Psoas muscle (tissue), 8 donors: ENCODE results near the gene PTS. TPM values are rescaled to one million over a fixed set of nuclear protein-coding genes. Genes with fewer than 3 reads are reported as not detected.
A peak's percentile ranks its signal among the peaks of the same experiment; 100 is the strongest.

Experiments
- ATAC-seq, 4 donors: fragments of 200-7000 bp; cut with Tn5 transposase; one replicate each; pipeline ENCODE4 v1.9.1; 2020; ENCODE audit warnings: moderate library complexity in 3 of 4, mild to moderate bottlenecking in 2 of 4
- DNase-seq, 2 donors: peaks; one replicate each; pipeline ENCODE4 v3.0.0-alpha.2; 2020
- H3K27ac ChIP-seq: fragments of 200-600 bp; one replicate; pipeline ENCODE4 v1.8.0; 2022
- H3K27me3 ChIP-seq, 3 donors: fragments of 200-600 bp in 1 of 3; one replicate each; pipeline versions ENCODE4 v1.6.1 to v1.8.0; 2013 to 2022; ENCODE audit warnings: low read length in 2 of 3, mild to moderate bottlenecking in 2 of 3, moderate library complexity in 1 of 3; ENCODE audit not compliant: insufficient read depth in 3 of 3
- H3K36me3 ChIP-seq, 2 donors: fragments of 200-600 bp in 1 of 2; one replicate each; pipeline versions ENCODE4 v1.6.1 to v1.8.0; 2013 to 2022; ENCODE audit warnings: low read depth in 1 of 2, mild to moderate bottlenecking in 1 of 2, moderate library complexity in 1 of 2; ENCODE audit not compliant: insufficient read depth in 1 of 2
- H3K4me1 ChIP-seq: fragments of 200-600 bp; one replicate; pipeline ENCODE4 v1.8.0; 2022
- H3K4me3 ChIP-seq: fragments of 200-600 bp; one replicate; pipeline ENCODE4 v1.8.0; 2022; ENCODE audit warnings: mild to moderate bottlenecking
- H3K9me3 ChIP-seq: fragments of 200-600 bp; one replicate; pipeline ENCODE4 v1.8.0; 2022
- CTCF ChIP-seq: fragments of 200-600 bp; IDR thresholded peaks from one replicate; pipeline ENCODE4 v1.8.0; 2022; ENCODE audit warnings: antibody characterized with exemption
- WGBS, 3 donors: extraction: QIAGEN DNeasy Blood & Tissue Kit; methylation state at CpG; one replicate each; pipeline versions ENCODE4 v1.1.6 to v1.1.7; 2013; 5-methylcytosine and 5-hydroxymethylcytosine counted together
- intact Hi-C, 2 donors: fragments of 100-400 bp; cut with DNase I; formaldehyde crosslinking; loops; one replicate each; pipeline versions ENCODE4 v1.11.0 to v1.14.2; 2022
- polyA plus RNA-seq, 3 donors: library from polyadenylated mRNA; stranded (reverse); fragments of 200-250 nt; gene quantifications; one replicate each; pipeline ENCODE4 v1.2.3, GENCODE V29; 2013
- total RNA-seq, 4 donors: library from RNA; stranded (reverse); fragmentation: NEBNext Ultra II Directional in 2 of 4; extraction: Animal tissue kit (Norgen Biotek cat#: 25700) in 2 of 4; gene quantifications; one replicate each; pipeline versions ENCODE4 v1.2.1 to v1.2.4, GENCODE V29; 2021 to 2023
- donor health status: healthy with polysubstance abuse.
- donor health status: DM: no; HTN: no; CAD: no; lungs with moderate emphysema.
- donor health status: Bipolar disorder and iron deficiency.
- donor health status: healthy.
- donor health status: DM: yes; HTN: yes; CAD: no.
- donor health status: DM: no; HTN: no; CAD: no.
- donor health status: DM: no; HTN: no; CAD: no.
- donor health status: DM: yes; HTN: yes; CAD: no.

Gene PTS
- total and polyA plus RNA-seq, 7 donors: 26.5 to 83.6 (median 47.8) TPM

DNA sequence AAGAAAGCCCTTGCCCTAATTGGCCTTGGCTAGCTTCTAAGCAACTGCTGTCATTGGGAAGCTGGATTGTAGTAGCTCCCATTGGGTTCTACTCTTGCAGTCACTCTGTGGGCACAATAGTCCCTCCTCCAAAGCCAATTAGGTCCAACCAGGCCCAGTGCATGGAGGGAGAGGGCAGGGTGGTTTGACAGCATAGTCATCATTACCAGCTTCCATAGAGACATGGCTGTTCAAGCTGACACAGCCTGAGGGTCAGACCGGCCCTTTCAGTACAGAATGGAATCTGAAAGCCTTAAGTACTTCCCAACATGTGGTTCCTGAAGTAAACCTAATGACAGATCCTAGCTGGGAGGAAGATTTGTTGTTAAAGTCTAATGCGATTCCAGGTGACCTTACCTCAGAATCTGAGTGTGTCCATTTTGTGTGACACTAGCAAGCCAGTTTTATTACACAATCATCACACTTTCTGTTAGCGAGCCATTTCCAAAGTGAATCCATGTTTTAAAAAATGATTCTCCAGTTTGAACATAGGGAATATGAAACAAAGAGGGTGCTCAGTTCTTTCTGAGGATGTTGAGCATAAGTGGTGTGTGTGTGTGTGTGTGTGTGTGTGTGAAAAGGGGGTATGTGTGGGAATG is 27.5 kb downstream of the PTS start:
- intact Hi-C loops: no loop called here
- no peak for TF ChIP-seq CTCF
- no peaks in the 10 kb centered on the region for H3K4me1 ChIP-seq

GRCh38 chr11:112255067-112255720 is 29.0 kb downstream of the PTS start:
- TF ChIP-seq CTCF: no peak
- H3K27ac ChIP-seq: no peak overlapping the region
- no peak overlapping the region for H3K4me3 ChIP-seq
- 48 to 58% (median 49%) methylated on average over 15 of the region's 15 CpGs for WGBS, 3 donors
- no peak for ATAC-seq
- no peaks in the 10 kb centered on the region for H3K36me3 ChIP-seq
- no peaks in the 10 kb centered on the region for H3K4me1 ChIP-seq
- H3K27me3 ChIP-seq: no peaks in the 10 kb centered on the region
- intact Hi-C loops: no loop called here
- peak in 1 of 2 donors; percentile 23 for DNase-seq
- no peaks in the 10 kb centered on the region for H3K9me3 ChIP-seq

More for the DNA sequence above, 27.5 kb downstream of the PTS start:
- Histone ChIP-seq H3K27me3 (no peaks in the 10 kb centered on the region), H3K27ac (no peak overlapping the region), H3K4me3 (no peak overlapping the region), H3K9me3 (no peaks in the 10 kb centered on the region), H3K36me3 (no peaks in the 10 kb centered on the region)
- ATAC-seq: no peak
- 94 to 97% (median 95%) methylated on average over 3 of the region's 3 CpGs for WGBS, 3 donors
- DNase-seq: no peak

DNA sequence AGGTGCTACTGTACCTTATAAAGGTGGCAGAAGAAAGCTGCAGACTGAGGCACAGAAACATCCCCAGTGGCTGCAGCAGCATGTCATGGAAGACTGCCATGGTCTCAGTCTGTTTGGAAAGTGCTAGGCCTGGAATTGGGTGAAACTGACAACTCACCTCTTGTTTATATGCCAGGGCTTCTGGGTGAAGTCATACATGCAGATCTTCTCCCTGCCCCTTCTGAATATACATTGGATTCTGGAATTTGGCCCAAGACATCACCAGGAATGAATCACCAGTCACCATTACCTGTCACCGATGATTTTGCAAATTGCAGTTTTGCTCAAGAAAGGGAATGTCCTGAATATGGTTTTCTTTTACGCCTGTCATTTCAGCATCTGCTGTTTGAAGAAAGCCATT is 34.3 kb downstream of the PTS start, which contains the start of gene PLET1:
PLET1 (minus strand) TSS at position 371 of the 400 bp plus-strand sequence; CDS start at position 100, 271 bp downstream.
- TF ChIP-seq CTCF: no peak
- 95 to 98% (median 95%) methylated on average over 2 of the region's 2 CpGs for WGBS, 3 donors
- no peak for DNase-seq

GRCh38 chr11:112265659-112266409 is 39.6 kb downstream of the PTS start:
- 61 to 88% (median 85%) methylated on average over 11 of the region's 11 CpGs for WGBS, 3 donors
- Histone ChIP-seq H3K27me3 (no peaks in the 10 kb centered on the region), H3K4me1 (no peaks in the 10 kb centered on the region), H3K4me3 (no peak overlapping the region), H3K27ac (no peak overlapping the region), H3K9me3 (no peaks in the 10 kb centered on the region), H3K36me3 (no peaks in the 10 kb centered on the region)
- DNase-seq: no peak
- no peak for ATAC-seq
- intact Hi-C loops: no loop called here
- no peak for TF ChIP-seq CTCF

More for the DNA sequence above, 34.3 kb downstream of the PTS start, which contains the start of gene PLET1:
- H3K9me3 ChIP-seq: no peaks in the 10 kb centered on the region
- H3K27me3 ChIP-seq: no peaks in the 10 kb centered on the region
- no peak for ATAC-seq
- H3K4me1 ChIP-seq: no peaks in the 10 kb centered on the region
- no peak within 1 kb of the TSS for H3K27ac ChIP-seq
- intact Hi-C loops: no loop called here
- no peak within 1 kb of the TSS for H3K4me3 ChIP-seq
- no peaks in the 10 kb centered on the region for H3K36me3 ChIP-seq
